B cell (primary cell): ENCODE results near the gene RSU1. TPM values are rescaled to one million over a fixed set of nuclear protein-coding genes. Genes with fewer than 3 reads are reported as not detected.

ENCODE experiments used
- ATAC-seq: fragments of 200-7000 bp; cut with Tn5 transposase; one replicate; pipeline ENCODE4 v1.10.0; 2021; ENCODE audit warnings: low read depth, mild to moderate bottlenecking, moderate number of reproducible peaks, moderate library complexity
- CTCF ChIA-PET: fragments of 350-600 bp; sonication (Branson Sonifier 250); formaldehyde crosslinking; loops from one replicate; lab custom pipeline; 2021; ENCODE audit warnings: antibody characterized with exemption, inconsistent platforms; lab: Charles Lee
- POLR2A ChIA-PET: fragments of 350-600 bp; sonication (Branson Sonifier 250); formaldehyde crosslinking; loops from one replicate; lab custom pipeline; 2021; ENCODE audit warnings: antibody characterized with exemption; lab: Charles Lee
- DNase-seq: peaks from one replicate; pipeline ENCODE4 v3.0.0; 2013
- H2AFZ ChIP-seq: 2 replicates; pipeline ENCODE4 v1.6.1; 2012; ENCODE audit warnings: mild to moderate bottlenecking, low read depth, low read length; ENCODE audit not compliant: insufficient read depth, poor library complexity, severe bottlenecking
- H3K27ac ChIP-seq, 2 donors: 1 replicate in 1 of 2; 2 replicates in 1 of 2; pipeline ENCODE4 v1.5.1; 2012 to 2013; ENCODE audit warnings: low read length in 2 of 2, mild to moderate bottlenecking in 2 of 2, moderate library complexity in 1 of 2
- H3K27me3 ChIP-seq, 4 experiments: fragments of 200-600 bp in 1 of 4; sonication (generic) in 1 of 4; replicated peaks in 1 of 4; 1 replicate in 2 of 4; 2 replicates in 2 of 4; pipeline versions ENCODE4 v1.6.1 to v1.7.0; 2013 to 2016; ENCODE audit warnings: low read length in 3 of 4, mild to moderate bottlenecking in 2 of 4, mixed read lengths in 1 of 4, moderate library complexity in 1 of 4; ENCODE audit not compliant: insufficient read depth in 4 of 4, control insufficient read depth in 3 of 4; ENCODE audit errors: control extremely low read depth in 1 of 4
- H3K36me3 ChIP-seq, 2 experiments: replicated peaks in 1 of 2; 1 replicate in 1 of 2; 2 replicates in 1 of 2; pipeline versions ENCODE4 v1.6.1 to v1.7.1; 2013; ENCODE audit warnings: low read length in 1 of 2; ENCODE audit not compliant: insufficient read depth in 2 of 2, control insufficient read depth in 1 of 2; ENCODE audit errors: control extremely low read depth in 1 of 2, extremely low read depth in 1 of 2
- H3K4me1 ChIP-seq, 2 donors: fragments of 200-600 bp in 1 of 2; sonication (generic) in 1 of 2; 1 replicate in 1 of 2; 2 replicates in 1 of 2; pipeline versions ENCODE4 v1.5.1 to v1.6.1; 2013 to 2017; ENCODE audit warnings: low read length in 2 of 2; ENCODE audit not compliant: control insufficient read depth in 2 of 2, insufficient read depth in 2 of 2
- H3K4me2 ChIP-seq: replicated peaks from 2 replicates; pipeline ENCODE3; 2012; ENCODE audit warnings: mild to moderate bottlenecking, low read depth, low read length; ENCODE audit not compliant: poor library complexity, severe bottlenecking
- H3K4me3 ChIP-seq, 5 experiments: fragments of 200-600 bp in 1 of 5; sonication (generic) in 1 of 5; 1 replicate in 3 of 5; 2 replicates in 2 of 5; pipeline versions ENCODE4 v1.5.1 to v1.7.0; 2011 to 2016; ENCODE audit warnings: low read length in 4 of 5, mild to moderate bottlenecking in 4 of 5, low read depth in 2 of 5, control low read depth in 1 of 5, moderate library complexity in 1 of 5; ENCODE audit not compliant: insufficient read depth in 1 of 5; ENCODE audit errors: control extremely low read depth in 1 of 5, extremely low read depth in 1 of 5
- H3K79me2 ChIP-seq: fragments of 200-600 bp; sonication (generic); one replicate; pipeline ENCODE4 v1.6.0; 2016; ENCODE audit warnings: low read length; ENCODE audit not compliant: control insufficient read depth, insufficient read depth
- H3K9ac ChIP-seq: fragments of 200-600 bp; sonication (generic); 2 replicates; pipeline ENCODE4 v1.6.1; 2017; ENCODE audit warnings: mild to moderate bottlenecking, low read length, moderate library complexity
- H3K9me3 ChIP-seq, 3 donors: one replicate each; pipeline versions ENCODE4 v1.6.1 to v1.7.1; 2013; ENCODE audit warnings: low read length in 2 of 3; ENCODE audit not compliant: control insufficient read depth in 2 of 3, insufficient read depth in 1 of 3; ENCODE audit errors: control extremely low read depth in 1 of 3
- H4K20me1 ChIP-seq: 2 replicates; pipeline ENCODE4 v1.6.0; 2012; ENCODE audit warnings: mild to moderate bottlenecking, low read length; ENCODE audit not compliant: insufficient read depth, control insufficient read depth, poor library complexity, severe bottlenecking
- H3K27ac Mint-ChIP-seq: one replicate; pipeline ENCODE4 v1.8.0; 2021; ENCODE audit warnings: mixed read lengths
- H3K27me3 Mint-ChIP-seq: one replicate; pipeline ENCODE4 v1.8.0; 2021; ENCODE audit warnings: mixed read lengths
- H3K4me1 Mint-ChIP-seq: one replicate; pipeline ENCODE4 v1.8.0; 2021; ENCODE audit warnings: mixed read lengths
- H3K4me3 Mint-ChIP-seq: one replicate; pipeline ENCODE4 v1.8.0; 2021; ENCODE audit warnings: mixed read lengths
- H3K9me3 Mint-ChIP-seq: one replicate; pipeline ENCODE4 v1.8.0; 2022; ENCODE audit warnings: mixed read lengths; ENCODE audit not compliant: insufficient read depth
- EZH2 ChIP-seq: IDR thresholded peaks from 2 replicates; pipeline ENCODE4 v1.6.1; 2012; ENCODE audit warnings: borderline replicate concordance, low read depth, mild to moderate bottlenecking, moderate library complexity, low read length; ENCODE audit not compliant: insufficient read depth, poor library complexity, severe bottlenecking
- WGBS: methylation state at CpG from one replicate; pipeline ENCODE4 v1.1.5; 2013; ENCODE audit warnings: missing lambda C conversion rate; ENCODE audit not compliant: insufficient coverage; 5-methylcytosine and 5-hydroxymethylcytosine counted together
- intact Hi-C: fragments of 100-400 bp; cut with micrococcal nuclease; formaldehyde crosslinking; loops from one replicate; pipeline ENCODE4 v1.10.0; 2022
- polyA plus RNA-seq: library from polyadenylated mRNA; depleted of rRNA; stranded (reverse); fragments of >200 nt; gene quantifications from 2 replicates; pipeline ENCODE4 v1.2.3, GENCODE V29; 2012
- total RNA-seq, 2 donors: library from RNA; stranded (reverse); fragments of 120-200 nt in 1 of 2; gene quantifications; 1 replicate in 1 of 2; 2 replicates in 1 of 2; pipeline versions ENCODE4 v1.2.3 to v1.2.4, GENCODE V29; 2013 to 2022
- TF ChIP-seq, protein P1 (sequence below): fragments of 200-600 bp; IDR thresholded peaks from one replicate; pipeline ENCODE4 v1.8.0; 2022; ENCODE audit warnings: antibody characterized with exemption, mild to moderate bottlenecking

The RSU1 gene
- total and polyA plus RNA-seq, 2 donors (not counting 1 experiment from before 2014, with no cell fraction given) = 33.4 to 41.1 TPM

DNA sequence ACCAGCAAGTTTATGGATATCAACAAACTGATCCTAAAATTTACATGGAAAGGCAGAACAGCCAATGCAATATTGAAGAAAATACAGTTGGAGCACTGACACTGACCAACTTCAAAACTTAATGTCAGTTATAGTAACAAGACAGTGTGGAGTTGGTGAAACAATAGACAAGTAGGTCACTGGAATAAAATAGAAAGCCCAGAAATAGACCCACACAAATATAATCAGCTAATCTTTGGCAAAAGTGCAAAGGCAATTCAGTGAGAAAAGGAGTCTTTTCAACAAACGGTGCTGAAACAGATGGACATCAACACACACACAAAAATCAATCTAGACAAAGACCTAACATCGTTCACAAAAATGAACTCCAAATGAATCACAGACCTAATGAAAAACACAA is 13.8 kb downstream of the RSU1 start:
- H3K4me3 Mint-ChIP-seq = no peak overlapping the region
- H3K9me3 ChIP-seq = no peaks in the 10 kb centered on the region
- no peaks in the 10 kb centered on the region for H4K20me1 ChIP-seq
- no peak overlapping the region for H2AFZ ChIP-seq
- CTCF ChIA-PET = interaction anchor here (0.7 kb wide), 1 partner anchor 453 kb away, joined by 3 read pairs; no protein-coding TSS in a partner anchor
- no peak for TF ChIP-seq EZH2
- intact Hi-C loops = loop anchor here (10.0 kb wide), 1 partner anchor 899 kb away; no protein-coding TSS in a partner anchor
- POLR2A ChIA-PET = no interaction called here
- no peaks in the 10 kb centered on the region for H3K9me3 Mint-ChIP-seq
- H3K4me2 ChIP-seq = no peak overlapping the region
- H3K27ac Mint-ChIP-seq = no peak overlapping the region
- WGBS = 100% methylated on average over 1 of the region's 2 CpGs
- H3K36me3 ChIP-seq = peaks cover 0 to 5% of the 10 kb centered on the region in 2 experiments
- DNase-seq = no peak
- H3K27ac ChIP-seq = no peak overlapping the region
- H3K4me3 ChIP-seq = no peak overlapping the region
- no peak overlapping the region for H3K9ac ChIP-seq
- H3K27me3 Mint-ChIP-seq = no peaks in the 10 kb centered on the region
- peaks cover 58% of the 10 kb centered on the region for H3K79me2 ChIP-seq
- no peaks in the 10 kb centered on the region for H3K27me3 ChIP-seq
- no peak for ATAC-seq
- H3K4me1 Mint-ChIP-seq = peaks cover 23% of the 10 kb centered on the region
- H3K4me1 ChIP-seq = peaks cover 6 to 9% of the 10 kb centered on the region in 2 donors

DNA sequence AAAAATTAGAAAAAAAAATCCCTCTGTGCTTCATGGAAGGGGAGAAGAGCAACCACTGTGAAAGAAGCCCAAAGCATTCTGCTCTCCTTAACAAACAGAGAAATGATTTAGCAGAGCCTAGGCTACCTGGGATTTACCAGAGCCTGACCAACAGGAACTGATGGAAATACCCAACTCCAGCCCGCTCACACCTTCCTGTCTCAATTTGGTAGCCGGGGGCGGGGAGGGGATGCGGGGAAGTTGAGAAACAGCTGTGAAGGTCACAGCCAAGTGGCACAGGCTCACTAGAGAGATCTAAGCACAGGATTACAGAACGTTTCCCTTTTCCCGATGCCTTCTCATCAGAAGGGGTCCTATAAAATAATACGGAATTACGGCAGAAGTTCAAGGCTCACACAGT is 17.6 kb downstream of the RSU1 start:
- peaks cover 26% of the 10 kb centered on the region for H3K4me1 Mint-ChIP-seq
- H4K20me1 ChIP-seq = no peaks in the 10 kb centered on the region

More for the DNA sequence above, 17.6 kb downstream of the RSU1 start:
- no peaks in the 10 kb centered on the region for H3K9me3 Mint-ChIP-seq
- H3K27me3 Mint-ChIP-seq = no peaks in the 10 kb centered on the region
- no peaks in the 10 kb centered on the region for H3K9me3 ChIP-seq
- ATAC-seq (no peak), DNase-seq (no peak)
- H3K36me3 ChIP-seq = peaks cover 0 to 3% of the 10 kb centered on the region in 2 experiments
- H3K4me3 ChIP-seq = no peak overlapping the region
- peaks cover 77% of the 10 kb centered on the region for H3K79me2 ChIP-seq
- H3K4me2 ChIP-seq = no peak overlapping the region
- ChIA-PET CTCF (no interaction called here), POLR2A (no interaction called here)
- no peak for TF ChIP-seq EZH2
- TF ChIP-seq, protein P1, sequence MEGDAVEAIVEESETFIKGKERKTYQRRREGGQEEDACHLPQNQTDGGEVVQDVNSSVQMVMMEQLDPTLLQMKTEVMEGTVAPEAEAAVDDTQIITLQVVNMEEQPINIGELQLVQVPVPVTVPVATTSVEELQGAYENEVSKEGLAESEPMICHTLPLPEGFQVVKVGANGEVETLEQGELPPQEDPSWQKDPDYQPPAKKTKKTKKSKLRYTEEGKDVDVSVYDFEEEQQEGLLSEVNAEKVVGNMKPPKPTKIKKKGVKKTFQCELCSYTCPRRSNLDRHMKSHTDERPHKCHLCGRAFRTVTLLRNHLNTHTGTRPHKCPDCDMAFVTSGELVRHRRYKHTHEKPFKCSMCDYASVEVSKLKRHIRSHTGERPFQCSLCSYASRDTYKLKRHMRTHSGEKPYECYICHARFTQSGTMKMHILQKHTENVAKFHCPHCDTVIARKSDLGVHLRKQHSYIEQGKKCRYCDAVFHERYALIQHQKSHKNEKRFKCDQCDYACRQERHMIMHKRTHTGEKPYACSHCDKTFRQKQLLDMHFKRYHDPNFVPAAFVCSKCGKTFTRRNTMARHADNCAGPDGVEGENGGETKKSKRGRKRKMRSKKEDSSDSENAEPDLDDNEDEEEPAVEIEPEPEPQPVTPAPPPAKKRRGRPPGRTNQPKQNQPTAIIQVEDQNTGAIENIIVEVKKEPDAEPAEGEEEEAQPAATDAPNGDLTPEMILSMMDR = no peak
- intact Hi-C loops = loop anchor here (10.0 kb wide), 1 partner anchor 895 kb away; no protein-coding TSS in a partner anchor
- no peaks in the 10 kb centered on the region for H3K27me3 ChIP-seq
- WGBS = 57% methylated on average over 6 of the region's 8 CpGs
- H3K27ac Mint-ChIP-seq = no peak overlapping the region
- no peak overlapping the region for H3K4me3 Mint-ChIP-seq
- H2AFZ ChIP-seq = no peak overlapping the region
- H3K27ac ChIP-seq = no peak overlapping the region
- no peak overlapping the region for H3K9ac ChIP-seq
- H3K4me1 ChIP-seq = peaks cover 6 to 9% of the 10 kb centered on the region in 2 donors
